HCT116 (cell line): ENCODE measurements around the gene XPA. TPM values are rescaled to one million over a fixed set of nuclear protein-coding genes. Genes with fewer than 3 reads are reported as not detected.

Source experiments
- ATAC-seq: fragments of 200-7000 bp; cut with Tn5 transposase; 2 replicates; pipeline ENCODE4 v1.9.1; 2020; ENCODE audit warnings: mild to moderate bottlenecking, moderate library complexity
- BruUV-seq: library from RNA; stranded (reverse); fragments of 400-500 nt; replicated peaks from 2 replicates; lab custom pipeline; 2021; lab: Mats Ljungman, UMichigan
- CTCF ChIA-PET: fragments of 300-600 bp; sonication (Branson Sonifier 250); formaldehyde crosslinking; loops from one replicate; lab custom pipeline; 2021; ENCODE audit warnings: antibody characterized with exemption; lab: Charles Lee
- POLR2A ChIA-PET: fragments of 300-600, 350-600 bp; sonication (Branson Sonifier 250); formaldehyde crosslinking; loops from one replicate; lab custom pipeline; 2021; ENCODE audit warnings: antibody characterized with exemption; lab: Charles Lee
- RAD21 ChIA-PET, 2 experiments: fragments of 300-600 bp; sonication (Branson Sonifier 250); formaldehyde crosslinking; loops; one replicate each; lab custom pipeline; 2023; ENCODE audit warnings: low total read pairs in 2 of 2; ENCODE audit not compliant: uncharacterized antibody in 2 of 2, unreplicated experiment in 2 of 2, low non-redundant PET in 1 of 2; lab: Charles Lee
- DNase-seq: peaks from one replicate; pipeline ENCODE4 v3.0.0-alpha.2; 2010; ENCODE audit warnings: low read depth, low spot score
- H2AFZ ChIP-seq: fragments of 200-600 bp; shearing (Covaris generic), sonication (generic); 2 replicates; pipeline ENCODE4 v1.6.1; 2017; ENCODE audit warnings: low read depth, mixed run types, mixed read lengths, antibody characterized with exemption, low read length; ENCODE audit not compliant: poor library complexity, severe bottlenecking
- H3K27ac ChIP-seq: 2 replicates; pipeline ENCODE4 v1.5.1; 2012; ENCODE audit warnings: low read depth, low read length
- H3K27me3 ChIP-seq: fragments of 200-600 bp; sonication (generic); 2 replicates; pipeline ENCODE4 v1.6.1; 2016; ENCODE audit warnings: mixed run types, low read length, mixed read lengths; ENCODE audit not compliant: insufficient read depth
- H3K36me3 ChIP-seq, 2 experiments: fragments of 200-500 bp in 1 of 2; fragments of 200-600 bp in 1 of 2; sonication (Bioruptor generic) in 1 of 2; sonication (generic) in 1 of 2; 2 replicates each; pipeline versions ENCODE4 v1.5.1 to v1.6.1; 2014 to 2016; ENCODE audit warnings: low read length in 2 of 2, inconsistent platforms in 1 of 2, mixed read lengths in 1 of 2, mixed run types in 1 of 2; ENCODE audit not compliant: insufficient read depth in 2 of 2, control insufficient read depth in 1 of 2
- H3K4me1 ChIP-seq, 2 experiments: fragments of 200-600 bp in 1 of 2; sonication (generic) in 1 of 2; 2 replicates each; pipeline versions ENCODE4 v1.5.1 to v1.6.1; 2012 to 2017; ENCODE audit warnings: low read length in 2 of 2, inconsistent platforms in 1 of 2, mild to moderate bottlenecking in 1 of 2, mixed read lengths in 1 of 2, mixed run types in 1 of 2, moderate library complexity in 1 of 2; ENCODE audit not compliant: insufficient read depth in 2 of 2, control insufficient read depth in 1 of 2
- H3K4me2 ChIP-seq: fragments of 200-600 bp; sonication (generic); 2 replicates; pipeline ENCODE4 v1.6.1; 2017; ENCODE audit warnings: mixed run types, low read length, mixed read lengths
- H3K4me3 ChIP-seq, 2 experiments: fragments of 200-600 bp in 1 of 2; sonication (generic) in 1 of 2; replicated peaks in 1 of 2; 2 replicates each; pipeline ENCODE4 v1.5.1; 2011 to 2016; ENCODE audit warnings: low read length in 2 of 2, control low read depth in 1 of 2, low read depth in 1 of 2, mild to moderate bottlenecking in 1 of 2, mixed read lengths in 1 of 2, mixed run types in 1 of 2
- H3K79me2 ChIP-seq: fragments of 200-600 bp; sonication (generic); 2 replicates; pipeline ENCODE4 v1.6.1; 2017; ENCODE audit warnings: mild to moderate bottlenecking, mixed run types, low read length, moderate library complexity, mixed read lengths; ENCODE audit not compliant: insufficient read depth
- H3K9ac ChIP-seq: fragments of 200-600 bp; sonication (generic); 2 replicates; pipeline ENCODE4 v1.6.1; 2016; ENCODE audit warnings: low read length, mixed read lengths
- H3K9me2 ChIP-seq: fragments of 200-600 bp; sonication (generic), shearing (Covaris generic); 2 replicates; pipeline ENCODE4 v1.6.1; 2017; ENCODE audit warnings: mixed run types, mild to moderate bottlenecking, moderate library complexity; ENCODE audit not compliant: insufficient read depth
- H3K9me3 ChIP-seq, 2 experiments: fragments of 200-500 bp in 1 of 2; fragments of 200-600 bp in 1 of 2; sonication (Bioruptor generic) in 1 of 2; sonication (generic) in 1 of 2; 2 replicates each; pipeline ENCODE4 v1.6.1; 2014 to 2017; ENCODE audit warnings: low read length in 2 of 2, mixed read lengths in 2 of 2, inconsistent platforms in 1 of 2, low read depth in 1 of 2, mild to moderate bottlenecking in 1 of 2, mixed run types in 1 of 2, moderate library complexity in 1 of 2; ENCODE audit not compliant: control insufficient read depth in 1 of 2, insufficient read depth in 1 of 2
- H4K20me1 ChIP-seq: fragments of 200-600 bp; sonication (generic), shearing (Covaris generic); 2 replicates; pipeline ENCODE4 v1.6.1; 2017; ENCODE audit warnings: mixed run types, mild to moderate bottlenecking, moderate library complexity; ENCODE audit not compliant: insufficient read depth
- CBX3 ChIP-seq: IDR thresholded peaks from 2 replicates; pipeline ENCODE4 v1.6.1; 2012; ENCODE audit warnings: low read depth
- CEBPB ChIP-seq: IDR thresholded peaks from 2 replicates; pipeline ENCODE4 v1.6.1; 2012; ENCODE audit warnings: low read depth
- EGR1 ChIP-seq: IDR thresholded peaks from 2 replicates; pipeline ENCODE4 v1.6.1; 2012; ENCODE audit warnings: low read depth
- ELF1 ChIP-seq: IDR thresholded peaks from 2 replicates; pipeline ENCODE4 v1.6.1; 2012; ENCODE audit warnings: low read depth, borderline replicate concordance
- FOSL1 ChIP-seq: IDR thresholded peaks from 2 replicates; pipeline ENCODE4 v1.6.1; 2012; ENCODE audit warnings: low read depth
- POLR2A ChIP-seq: IDR thresholded peaks from 2 replicates; pipeline ENCODE4 v1.7.0; 2011; ENCODE audit warnings: borderline replicate concordance; ENCODE audit not compliant: insufficient read depth, insufficient read length; ENCODE audit errors: extremely low read depth
- POLR2AphosphoS5 ChIP-seq: IDR thresholded peaks from 2 replicates; pipeline ENCODE4 v1.6.1; 2011; ENCODE audit warnings: mild to moderate bottlenecking, low read depth, low read length, moderate library complexity
- SIN3A ChIP-seq: IDR thresholded peaks from 2 replicates; pipeline ENCODE4 v1.6.1; 2012; ENCODE audit warnings: low read depth
- SRF ChIP-seq: IDR thresholded peaks from 2 replicates; pipeline ENCODE4 v1.6.1; 2012; ENCODE audit warnings: low read depth
- TCF7L2 ChIP-seq: IDR thresholded peaks from 2 replicates; pipeline ENCODE4 v1.7.0; 2011; ENCODE audit warnings: borderline replicate concordance, inconsistent platforms; ENCODE audit not compliant: insufficient read depth, insufficient read length; ENCODE audit errors: extremely low read depth
- YY1 ChIP-seq: IDR thresholded peaks from 2 replicates; pipeline ENCODE4 v1.6.1; 2011; ENCODE audit warnings: low read length, low read depth, moderate library complexity, mild to moderate bottlenecking; ENCODE audit not compliant: insufficient replicate concordance; ENCODE audit errors: extremely low read depth
- ZFX ChIP-seq: fragments of 450-650 bp; IDR thresholded peaks from 2 replicates; pipeline ENCODE4 v1.6.1; 2017
- ZNF274 ChIP-seq: fragments of 200-500 bp; sonication (Bioruptor generic); IDR thresholded peaks from 2 replicates; pipeline ENCODE4 v1.6.1; 2014; ENCODE audit warnings: mild to moderate bottlenecking, low read depth, low read length, inconsistent platforms
- intact Hi-C: fragments of 100-400 bp; cut with micrococcal nuclease; formaldehyde crosslinking; loops from 2 replicates; pipeline ENCODE4 v1.10.0; 2022
- total RNA-seq: library from RNA; stranded (reverse); gene quantifications from one replicate; pipeline ENCODE4 v1.2.1, GENCODE V29; 2021; ENCODE audit not compliant: unreplicated experiment
- TF ChIP-seq, protein P1 (sequence below): IDR thresholded peaks from 2 replicates; pipeline ENCODE4 v1.6.1; 2012; ENCODE audit warnings: low read depth
- TF ChIP-seq, protein P2 (sequence below): IDR thresholded peaks from 2 replicates; pipeline ENCODE4 v1.6.1; 2011; ENCODE audit warnings: mild to moderate bottlenecking, low read length, moderate library complexity; ENCODE audit not compliant: insufficient replicate concordance; ENCODE audit errors: extremely low read depth
- TF ChIP-seq, protein P3 (sequence below): IDR thresholded peaks from 2 replicates; pipeline ENCODE4 v1.6.1; 2012
- TF ChIP-seq, protein P4 (sequence below): IDR thresholded peaks from 2 replicates; pipeline ENCODE4 v1.6.1; 2012

Gene XPA
- total RNA-seq, 1 experiment from 2014 or later: 9.3 TPM

DNA sequence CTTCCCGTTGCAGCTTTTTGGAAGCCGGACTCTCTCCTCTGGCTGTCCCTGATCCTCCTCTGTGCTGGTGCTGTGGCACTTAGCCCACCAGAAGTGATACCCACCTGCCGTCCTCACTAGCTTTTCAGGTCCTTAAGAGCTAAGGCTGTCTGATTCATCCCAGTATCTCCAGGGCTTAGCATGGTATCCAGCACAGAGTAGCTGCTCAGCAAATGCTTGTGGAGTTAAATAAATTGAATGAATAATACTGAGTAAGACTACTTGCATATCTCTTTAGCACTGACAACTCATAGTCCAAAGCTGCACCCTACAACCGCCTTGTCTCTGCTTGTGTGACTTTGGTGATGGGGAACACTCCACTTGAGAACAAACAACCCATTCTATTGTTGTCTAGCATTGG lies 7.7 kb upstream of the XPA start:
- Histone ChIP-seq H4K20me1 (no peaks in the 10 kb centered on the region), H3K9ac (no peak overlapping the region), H3K9me2 (no peaks in the 10 kb centered on the region), H3K4me1 (peaks cover 23 to 33% of the 10 kb centered on the region in 2 experiments), H2AFZ (no peak overlapping the region), H3K27ac (no peak overlapping the region), H3K79me2 (no peaks in the 10 kb centered on the region), H3K27me3 (no peaks in the 10 kb centered on the region), H3K36me3 (no peaks in the 10 kb centered on the region), H3K4me3 (no peak overlapping the region), H3K4me2 (peak overlapping the region; percentile 69), H3K9me3 (no peaks in the 10 kb centered on the region)
- DNase-seq (no peak), ATAC-seq (no peak)
- no TSS peak for BruUV-seq
- TF ChIP-seq POLR2AphosphoS5 (no peak), POLR2A (no peak), YY1 (no peak), CBX3 (no peak), CEBPB (no peak), EGR1 (no peak), TCF7L2 (no peak), ZNF274 (no peak), ELF1 (no peak), FOSL1 (no peak), SIN3A (no peak), SRF (no peak), ZFX (no peak)
- TF ChIP-seq, protein P1, sequence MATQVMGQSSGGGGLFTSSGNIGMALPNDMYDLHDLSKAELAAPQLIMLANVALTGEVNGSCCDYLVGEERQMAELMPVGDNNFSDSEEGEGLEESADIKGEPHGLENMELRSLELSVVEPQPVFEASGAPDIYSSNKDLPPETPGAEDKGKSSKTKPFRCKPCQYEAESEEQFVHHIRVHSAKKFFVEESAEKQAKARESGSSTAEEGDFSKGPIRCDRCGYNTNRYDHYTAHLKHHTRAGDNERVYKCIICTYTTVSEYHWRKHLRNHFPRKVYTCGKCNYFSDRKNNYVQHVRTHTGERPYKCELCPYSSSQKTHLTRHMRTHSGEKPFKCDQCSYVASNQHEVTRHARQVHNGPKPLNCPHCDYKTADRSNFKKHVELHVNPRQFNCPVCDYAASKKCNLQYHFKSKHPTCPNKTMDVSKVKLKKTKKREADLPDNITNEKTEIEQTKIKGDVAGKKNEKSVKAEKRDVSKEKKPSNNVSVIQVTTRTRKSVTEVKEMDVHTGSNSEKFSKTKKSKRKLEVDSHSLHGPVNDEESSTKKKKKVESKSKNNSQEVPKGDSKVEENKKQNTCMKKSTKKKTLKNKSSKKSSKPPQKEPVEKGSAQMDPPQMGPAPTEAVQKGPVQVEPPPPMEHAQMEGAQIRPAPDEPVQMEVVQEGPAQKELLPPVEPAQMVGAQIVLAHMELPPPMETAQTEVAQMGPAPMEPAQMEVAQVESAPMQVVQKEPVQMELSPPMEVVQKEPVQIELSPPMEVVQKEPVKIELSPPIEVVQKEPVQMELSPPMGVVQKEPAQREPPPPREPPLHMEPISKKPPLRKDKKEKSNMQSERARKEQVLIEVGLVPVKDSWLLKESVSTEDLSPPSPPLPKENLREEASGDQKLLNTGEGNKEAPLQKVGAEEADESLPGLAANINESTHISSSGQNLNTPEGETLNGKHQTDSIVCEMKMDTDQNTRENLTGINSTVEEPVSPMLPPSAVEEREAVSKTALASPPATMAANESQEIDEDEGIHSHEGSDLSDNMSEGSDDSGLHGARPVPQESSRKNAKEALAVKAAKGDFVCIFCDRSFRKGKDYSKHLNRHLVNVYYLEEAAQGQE: no peak
- TF ChIP-seq, protein P2, sequence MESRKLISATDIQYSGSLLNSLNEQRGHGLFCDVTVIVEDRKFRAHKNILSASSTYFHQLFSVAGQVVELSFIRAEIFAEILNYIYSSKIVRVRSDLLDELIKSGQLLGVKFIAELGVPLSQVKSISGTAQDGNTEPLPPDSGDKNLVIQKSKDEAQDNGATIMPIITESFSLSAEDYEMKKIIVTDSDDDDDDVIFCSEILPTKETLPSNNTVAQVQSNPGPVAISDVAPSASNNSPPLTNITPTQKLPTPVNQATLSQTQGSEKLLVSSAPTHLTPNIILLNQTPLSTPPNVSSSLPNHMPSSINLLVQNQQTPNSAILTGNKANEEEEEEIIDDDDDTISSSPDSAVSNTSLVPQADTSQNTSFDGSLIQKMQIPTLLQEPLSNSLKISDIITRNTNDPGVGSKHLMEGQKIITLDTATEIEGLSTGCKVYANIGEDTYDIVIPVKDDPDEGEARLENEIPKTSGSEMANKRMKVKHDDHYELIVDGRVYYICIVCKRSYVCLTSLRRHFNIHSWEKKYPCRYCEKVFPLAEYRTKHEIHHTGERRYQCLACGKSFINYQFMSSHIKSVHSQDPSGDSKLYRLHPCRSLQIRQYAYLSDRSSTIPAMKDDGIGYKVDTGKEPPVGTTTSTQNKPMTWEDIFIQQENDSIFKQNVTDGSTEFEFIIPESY: no peak
- TF ChIP-seq, protein P3, sequence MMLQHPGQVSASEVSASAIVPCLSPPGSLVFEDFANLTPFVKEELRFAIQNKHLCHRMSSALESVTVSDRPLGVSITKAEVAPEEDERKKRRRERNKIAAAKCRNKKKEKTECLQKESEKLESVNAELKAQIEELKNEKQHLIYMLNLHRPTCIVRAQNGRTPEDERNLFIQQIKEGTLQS: no peak
- TF ChIP-seq, protein P4, sequence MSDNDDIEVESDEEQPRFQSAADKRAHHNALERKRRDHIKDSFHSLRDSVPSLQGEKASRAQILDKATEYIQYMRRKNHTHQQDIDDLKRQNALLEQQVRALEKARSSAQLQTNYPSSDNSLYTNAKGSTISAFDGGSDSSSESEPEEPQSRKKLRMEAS: no peak
- RAD21 ChIA-PET: no interaction called here
- intact Hi-C loops: no loop called here
- POLR2A ChIA-PET: no interaction called here
- CTCF ChIA-PET: interaction anchor here (1.5 kb wide), 1 partner anchor 218 kb away, joined by 4 read pairs; no protein-coding TSS in a partner anchor
